Activated CD8-positive, alpha-beta T cell treated with anti-CD3 and anti-CD28 coated beads, Interleukin-2, amount 10 ng/mL, durations not matched to agents 7 days and 5 days (primary cell): ENCODE data around the gene LENG8. TPM values are rescaled to one million over a fixed set of nuclear protein-coding genes. Genes with fewer than 3 reads are reported as not detected.

Experiments used
- total RNA-seq, 2 experiments: library from RNA; stranded (reverse); gene quantifications; one replicate each; pipeline ENCODE4 v1.2.3, GENCODE V29; 2021

The LENG8 gene
- total RNA-seq, 2 experiments from 2014 or later = 171 to 181 TPM

Other genes starting within 250 kb of the LENG8 start
- gene RPS9, start 248.3 kb upstream of the LENG8 start, total RNA-seq = 1,000 to 10,000 TPM; 1,244 to 1,253 TPM
- 1 to 10 TPM; 1.1 to 1.5 TPM for gene LILRB3, start 226.2 kb upstream of the LENG8 start, total RNA-seq
- under 1 TPM in 1 of 2 experiments, not detected in 1; 0.18 TPM for gene LILRA6, start 206.4 kb upstream of the LENG8 start, total RNA-seq
- gene LILRB5, start 191.9 kb upstream of the LENG8 start, total RNA-seq = not detected
- not detected for gene LILRB2, start 168.1 kb upstream of the LENG8 start, total RNA-seq
- gene LILRA5, start 136.0 kb upstream of the LENG8 start, total RNA-seq = not detected
- not detected for gene LILRA4, start 110.0 kb upstream of the LENG8 start, total RNA-seq
- 10 to 100 TPM; 92.8 to 97.6 TPM for gene LAIR1, start 84.3 kb upstream of the LENG8 start, total RNA-seq
- 1 to 10 TPM in 1 of 2 experiments, under 1 TPM in 1; 0.99 to 1.3 TPM for gene TTYH1, start 33.7 kb upstream of the LENG8 start, total RNA-seq
- gene LENG9, start 14.6 kb downstream of the LENG8 start, total RNA-seq = 1 to 10 TPM; 5.3 to 5.6 TPM
- not detected for gene CDC42EP5, start 24.1 kb downstream of the LENG8 start, total RNA-seq
- 1 to 10 TPM; 1.4 to 1.6 TPM for gene LAIR2, start 53.6 kb downstream of the LENG8 start, total RNA-seq
- gene LILRA2, start 124.6 kb downstream of the LENG8 start, total RNA-seq = not detected
- not detected for gene LILRA1, start 144.4 kb downstream of the LENG8 start, total RNA-seq
- gene LILRB1, start 181.3 kb downstream of the LENG8 start, total RNA-seq = under 1 TPM; 0.91 to 0.92 TPM
- gene LILRB4, start 213.8 kb downstream of the LENG8 start, total RNA-seq = not detected